HG03175 (cell line): ENCODE data around the gene RGS9BP.
"Not testable (repeated sequence)": the region's sequence is repeated elsewhere in the genome, so short reads cannot be mapped to it uniquely, and the experiment has no call there.

ENCODE experiments used
- ATAC-seq: cut with Tn5 transposase; IDR thresholded peaks from one replicate; pipeline ENCODE4 v1.9.1; 2021; ENCODE audit warnings: mild to moderate bottlenecking, moderate library complexity; ENCODE audit not compliant: unreplicated experiment

The RGS9BP gene

GRCh38 chr19:32675720-32676185 is at the start of gene RGS9BP:
Gene RGS9BP (plus strand): TSS chr19:32675848. CDS start chr19:32676264, 416 bp downstream.
- peak; percentile 24 for ATAC-seq

GRCh38 chr19:32626969-32627368 is 48.7 kb upstream of the RGS9BP start:
- ATAC-seq = no peak

GRCh38 chr19:32627714-32628270 is 47.9 kb upstream of the RGS9BP start:
- ATAC-seq = no peak

DNA sequence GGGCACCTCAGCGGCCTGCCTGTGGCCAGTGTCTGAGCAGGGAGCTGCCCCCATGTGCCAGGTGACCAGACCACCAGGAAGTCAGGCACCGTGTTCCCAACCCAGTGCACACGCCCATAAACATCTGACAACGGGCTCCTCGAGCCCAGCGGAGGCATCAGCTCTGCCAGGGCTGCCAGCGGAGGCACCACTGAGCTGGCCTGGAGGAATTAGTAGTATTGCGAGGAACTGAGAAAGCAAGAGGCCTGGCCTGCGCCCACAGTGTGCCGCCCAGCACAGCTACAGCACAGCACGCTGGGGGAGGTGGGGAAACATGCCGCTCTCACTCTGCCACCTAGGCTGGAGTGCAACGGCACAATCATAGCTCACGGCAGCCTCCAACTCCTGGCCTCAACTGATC is 45.3 kb upstream of the RGS9BP start:
- no peak for ATAC-seq

- no peak for ATAC-seq
Observed at GRCh38 chr19:32631381-32631780, 44.3 kb upstream of the RGS9BP start.

- ATAC-seq = no peak
Observed at GRCh38 chr19:32637480-32637879, 38.2 kb upstream of the RGS9BP start.

DNA sequence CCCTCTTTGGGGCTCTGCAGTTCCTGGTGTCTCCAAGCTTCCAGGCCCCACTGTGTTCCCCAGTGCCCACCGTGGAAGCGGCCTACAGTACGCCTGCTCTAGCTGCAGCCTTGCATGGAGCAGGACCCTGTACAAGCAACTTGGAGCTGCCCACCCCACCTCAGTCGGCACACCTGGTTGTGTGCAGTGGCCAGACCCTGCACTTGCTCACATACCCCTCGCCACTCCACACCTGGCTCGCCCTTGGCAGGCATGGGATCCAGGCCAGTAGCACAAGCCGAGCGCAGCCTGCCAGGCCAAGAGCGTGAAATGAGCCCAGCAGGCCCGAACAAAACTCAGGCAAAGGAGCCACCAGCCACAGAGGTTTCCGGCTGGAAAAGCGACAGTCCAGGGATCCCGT is 37.0 kb upstream of the RGS9BP start:
- no peak for ATAC-seq

DNA sequence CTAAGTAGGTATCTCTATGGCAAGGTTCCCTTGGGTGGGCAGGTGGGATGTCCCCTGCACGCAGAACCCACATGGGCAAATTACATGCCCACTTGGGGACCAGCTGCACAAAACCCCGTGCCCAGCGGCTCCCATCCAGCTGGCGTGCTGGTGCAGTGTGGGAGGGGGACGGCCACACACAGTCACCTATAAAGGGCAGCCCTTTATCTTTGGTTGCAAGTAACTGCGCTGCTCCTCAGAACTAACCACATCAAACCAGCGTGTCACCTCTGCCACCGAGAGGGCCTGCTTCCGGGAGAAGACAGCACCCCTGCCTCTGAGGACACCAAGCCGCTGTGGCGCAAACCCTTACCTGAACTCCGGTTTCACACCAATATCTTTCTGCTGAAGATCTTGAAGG is 32.9 kb upstream of the RGS9BP start:
- ATAC-seq = no peak

DNA sequence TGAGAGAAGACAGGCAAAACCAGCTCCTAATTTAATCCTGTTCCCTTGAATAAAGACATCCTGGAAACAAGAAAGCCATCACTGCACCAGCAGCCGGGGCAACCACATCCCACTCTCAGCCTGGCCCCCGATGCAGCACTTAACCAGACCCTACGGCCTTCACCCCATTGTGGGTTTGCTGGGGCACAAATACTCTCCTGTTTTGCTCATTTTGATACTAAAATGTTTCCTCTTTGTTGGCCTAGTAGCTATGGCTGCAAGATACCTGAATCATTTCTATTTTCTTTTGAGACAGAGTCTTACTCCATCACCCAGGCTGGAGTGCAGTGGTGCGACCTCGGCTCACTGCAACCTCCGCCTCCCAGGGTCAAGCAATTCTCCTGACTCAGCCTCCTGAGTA is 29.1 kb upstream of the RGS9BP start:
- no peak for ATAC-seq

- ATAC-seq = no peak
Observed at GRCh38 chr19:32647361-32647760, 28.3 kb upstream of the RGS9BP start.

- ATAC-seq = no peak
Observed at GRCh38 chr19:32649751-32650150, 25.9 kb upstream of the RGS9BP start.

DNA sequence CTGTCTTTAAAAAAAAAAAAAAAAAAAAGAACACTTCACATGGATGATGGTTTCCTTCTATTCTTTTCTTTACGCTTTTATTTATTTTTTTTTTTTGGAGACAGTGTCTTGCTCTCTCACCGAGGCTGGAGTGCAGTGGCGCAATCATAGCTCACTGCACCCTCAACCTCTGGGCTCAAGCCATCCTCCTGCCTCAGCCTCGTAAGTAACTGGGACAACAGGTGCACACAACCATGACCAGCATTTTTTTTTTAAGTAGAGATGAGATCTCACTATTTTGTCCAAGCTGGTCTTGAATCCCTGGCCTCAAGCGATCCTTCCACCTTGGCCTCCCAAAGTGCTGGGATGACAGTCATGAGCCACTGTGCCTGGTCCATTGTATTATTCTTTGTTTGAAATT is 25.0 kb upstream of the RGS9BP start:
- no peak for ATAC-seq

DNA sequence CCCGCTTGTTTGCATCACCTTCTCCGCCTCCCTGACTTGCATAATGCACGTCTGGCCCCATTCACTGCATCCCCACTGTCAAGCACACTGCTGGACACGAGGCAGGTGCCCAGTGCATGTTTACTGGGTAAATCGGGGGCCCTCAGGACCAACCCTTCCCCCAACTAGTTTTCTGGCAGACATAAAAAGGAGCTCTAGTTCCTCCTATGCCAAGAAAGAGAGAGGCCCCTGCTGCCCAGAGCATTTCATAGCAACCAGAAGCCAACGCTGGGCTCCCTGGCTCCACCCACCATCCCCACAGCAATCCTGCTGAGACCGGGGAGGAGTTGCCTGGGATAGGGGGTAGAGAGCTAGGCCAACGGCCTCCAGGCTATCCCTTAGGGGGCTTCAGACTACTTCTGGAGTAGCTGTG is 23.9 kb upstream of the RGS9BP start:
- ATAC-seq = no peak

DNA sequence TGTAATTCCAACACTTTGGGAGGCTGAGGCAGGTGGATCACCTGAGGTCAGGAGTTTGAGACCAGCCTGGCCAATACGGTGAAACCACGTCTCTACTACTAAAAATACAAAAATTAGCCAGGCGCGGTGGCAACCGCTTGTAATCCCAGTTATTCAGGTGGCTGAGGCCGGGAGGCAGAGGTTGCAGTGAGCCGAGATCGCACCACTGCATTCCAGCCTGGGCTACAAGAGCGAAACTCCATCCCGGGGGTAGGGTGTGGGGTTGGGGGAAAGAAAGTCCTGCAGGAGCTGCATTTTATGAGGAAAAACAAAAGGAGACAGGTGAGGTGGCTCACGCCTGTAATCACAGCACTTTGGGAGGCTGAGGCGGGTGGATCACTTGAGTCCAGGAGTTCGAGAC is 23.3 kb upstream of the RGS9BP start:
- not testable (repeated sequence) for ATAC-seq

DNA sequence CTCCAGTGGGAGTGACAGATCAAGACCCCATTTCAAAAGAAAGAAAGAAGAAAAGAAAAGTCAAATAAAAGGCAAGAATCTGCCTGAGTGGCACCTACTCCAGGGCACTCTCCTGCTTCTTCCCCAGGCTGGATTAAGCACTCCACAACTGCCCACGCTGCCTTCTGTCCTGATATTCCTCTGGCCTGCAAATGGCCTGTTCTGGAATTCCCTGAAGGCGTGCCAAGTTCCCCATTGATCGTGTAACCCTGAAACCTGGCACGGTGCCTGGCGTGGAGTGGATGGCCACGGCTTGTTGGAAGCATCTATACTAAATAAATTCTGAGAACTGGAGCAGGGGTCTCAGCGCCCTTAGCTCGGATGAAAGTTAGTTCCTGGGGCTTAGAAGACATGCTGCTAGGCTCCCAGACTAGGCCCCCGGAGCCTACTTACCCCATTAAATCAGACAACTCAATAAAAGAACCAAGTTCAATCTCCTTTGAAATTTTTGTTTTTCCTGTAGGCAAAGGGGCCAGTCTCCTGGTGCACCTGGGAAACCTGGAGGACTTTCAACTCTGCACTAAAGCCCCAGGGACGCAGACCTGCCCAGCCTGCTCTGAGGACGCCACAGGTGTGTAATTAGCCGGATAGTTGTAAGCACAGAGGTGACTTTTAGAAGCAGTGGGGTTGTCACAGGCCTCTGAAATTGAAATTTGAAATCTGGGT is 22.6 kb upstream of the RGS9BP start:
- ATAC-seq = no peak

DNA sequence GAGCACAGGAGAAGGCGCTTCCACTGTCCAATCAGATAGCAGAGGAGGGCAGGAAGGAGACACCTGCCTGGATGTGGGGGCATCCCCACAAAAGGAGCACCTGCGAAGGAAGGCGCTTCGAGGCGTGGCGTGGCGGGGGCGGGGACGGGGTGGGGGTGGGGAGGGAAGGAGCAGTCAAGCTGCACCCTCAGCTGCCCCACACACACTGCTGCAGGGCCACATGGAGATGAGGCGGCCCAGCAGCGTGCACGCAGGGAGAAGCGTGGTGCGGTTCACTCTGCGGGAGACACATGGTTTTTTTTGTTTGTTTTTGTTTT is 22.1 kb upstream of the RGS9BP start:
- no peak for ATAC-seq

GRCh38 chr19:32656379-32656778 is 19.3 kb upstream of the RGS9BP start:
- ATAC-seq = not testable (repeated sequence)

GRCh38 chr19:32658075-32658474 is 17.6 kb upstream of the RGS9BP start:
- no peak for ATAC-seq

- no peak for ATAC-seq
Observed at GRCh38 chr19:32658527-32658926, 17.1 kb upstream of the RGS9BP start.

DNA sequence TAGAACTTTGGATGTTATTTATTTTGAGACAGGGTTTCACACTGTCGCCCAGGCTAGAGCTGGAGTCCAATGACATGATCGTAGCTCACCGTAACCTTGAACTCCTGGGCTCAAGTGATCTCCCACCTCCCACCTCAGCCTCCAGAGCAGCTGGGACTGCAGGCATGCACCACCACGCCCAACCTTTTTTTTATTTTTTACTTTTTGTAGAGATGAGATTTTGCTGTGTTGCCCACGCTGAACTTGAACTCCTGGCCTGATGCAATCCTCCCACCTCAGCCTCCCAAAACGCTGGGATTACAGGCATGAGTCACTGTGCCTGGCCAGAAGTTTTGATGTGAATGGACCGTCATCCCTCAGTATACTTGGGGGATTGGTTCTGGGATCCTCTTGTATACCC is 14.3 kb upstream of the RGS9BP start:
- no peak for ATAC-seq

GRCh38 chr19:32662186-32662585 is 13.5 kb upstream of the RGS9BP start:
- no peak for ATAC-seq

DNA sequence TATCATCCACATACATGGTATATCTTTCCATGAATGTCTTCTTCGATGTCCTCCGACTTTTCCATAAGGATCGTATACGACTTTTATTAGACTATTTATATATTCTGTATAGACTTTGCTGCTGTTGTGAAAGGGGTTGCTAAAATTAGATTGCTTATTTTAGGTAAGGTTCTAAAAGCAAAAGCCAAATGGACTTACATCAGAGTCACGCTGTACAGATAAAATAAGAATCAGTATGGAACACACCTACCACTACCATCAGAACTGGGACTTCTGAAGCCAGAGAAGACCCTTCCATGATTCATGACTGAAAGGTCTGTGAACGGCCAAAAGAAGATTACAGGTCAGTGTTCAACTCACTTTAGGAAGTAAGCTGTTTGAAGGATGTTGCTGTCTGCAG is 9.6 kb upstream of the RGS9BP start:
- no peak for ATAC-seq

GRCh38 chr19:32669310-32669709 is 6.3 kb upstream of the RGS9BP start:
- no peak for ATAC-seq
